ENCODE measurements around the gene BMERB1.

Gene BMERB1

DNA sequence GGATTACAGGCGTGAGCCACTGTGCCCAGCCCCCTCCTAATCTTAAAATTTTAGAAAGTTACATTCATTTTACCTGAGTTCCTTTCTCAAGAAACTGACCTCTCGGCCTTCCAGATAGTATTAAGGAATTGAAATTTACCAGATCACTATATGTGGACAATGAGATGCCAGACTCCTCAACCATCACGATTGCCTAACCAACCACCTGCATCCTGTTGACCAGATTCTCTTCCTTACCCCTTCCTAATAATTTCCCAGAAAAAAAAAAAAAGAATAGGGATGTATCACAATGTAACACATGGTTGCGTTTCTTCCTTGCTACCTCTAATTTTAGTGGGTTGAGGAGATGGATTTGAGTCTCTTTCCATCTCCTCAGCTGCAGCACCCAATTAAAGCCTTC lies 72.1 kb downstream of the BMERB1 start:
- DNase-seq, result no peak

- no peak for DNase-seq
Observed at GRCh38 chr16:15507301-15507958, 73.0 kb downstream of the BMERB1 start.

- no peak for DNase-seq
Observed at GRCh38 chr16:15507959-15508627, 73.7 kb downstream of the BMERB1 start.

- no peak for DNase-seq
Observed at GRCh38 chr16:15509051-15509592, 74.7 kb downstream of the BMERB1 start.

- DNase-seq, result no peak
Observed at GRCh38 chr16:15509593-15510535, 75.5 kb downstream of the BMERB1 start.

- no peak for DNase-seq
Observed at GRCh38 chr16:15510992-15511391, 76.6 kb downstream of the BMERB1 start.

DNA sequence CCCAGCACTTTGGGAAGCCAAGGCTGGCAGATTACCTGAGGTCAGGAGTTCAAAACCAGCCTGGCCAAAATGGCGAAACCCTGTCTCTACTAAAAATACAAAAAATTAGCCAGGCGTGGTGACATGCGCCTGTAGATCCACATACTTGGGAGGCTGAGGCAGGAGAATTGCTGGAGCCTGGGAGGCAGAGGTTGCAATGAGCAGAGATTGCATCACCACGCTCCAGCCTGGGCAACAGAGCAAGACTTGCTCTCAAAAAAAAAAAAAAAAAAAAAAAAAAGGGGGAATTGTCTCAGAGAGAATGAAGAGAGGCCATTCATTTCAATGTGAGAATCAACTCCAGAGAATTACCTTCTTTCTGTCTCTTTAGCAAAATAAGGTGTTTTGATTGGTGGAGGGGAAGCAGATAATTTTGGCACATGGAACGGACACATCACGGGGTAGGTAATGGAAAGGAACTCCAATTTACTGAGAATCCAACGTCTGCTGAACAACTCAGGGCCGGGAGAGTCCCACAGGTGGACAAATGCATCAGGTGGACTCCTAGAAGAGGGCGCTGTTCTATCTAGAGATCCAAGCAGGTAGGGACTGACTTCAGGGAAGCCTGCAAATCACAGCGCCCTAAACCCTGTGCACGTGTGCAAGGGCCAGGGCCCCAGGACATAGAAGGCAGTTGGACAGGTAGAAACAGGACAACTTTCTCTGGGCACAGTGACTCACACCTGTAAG lies 77.5 kb downstream of the BMERB1 start:
- no peak for DNase-seq

- DNase-seq, result no peak
Observed at GRCh38 chr16:15513156-15513555, 78.8 kb downstream of the BMERB1 start.

DNA sequence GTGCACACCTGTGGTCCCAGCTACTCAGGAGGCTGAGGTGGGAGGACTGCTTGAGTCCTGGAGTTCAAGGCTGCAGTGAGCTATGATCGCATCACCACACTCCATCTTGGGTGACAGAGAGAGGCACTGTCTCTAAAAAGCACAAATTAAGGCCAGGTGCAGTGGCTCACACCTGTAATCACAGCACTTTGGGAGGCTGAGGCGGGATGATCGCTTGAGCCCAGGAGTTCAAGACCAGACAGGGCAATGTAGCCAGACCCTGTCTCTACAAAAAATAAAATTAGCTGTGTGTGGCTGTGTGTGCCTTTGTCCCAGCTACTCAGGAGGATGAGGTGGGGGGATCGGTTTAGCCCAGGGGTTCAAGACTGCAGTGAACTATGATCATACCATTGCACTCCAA lies 81.6 kb downstream of the BMERB1 start:
- DNase-seq, result no peak

GRCh38 chr16:15516609-15517008 lies 82.2 kb downstream of the BMERB1 start:
- no peak for DNase-seq

GRCh38 chr16:15517743-15518377 lies 83.5 kb downstream of the BMERB1 start:
- DNase-seq, result no peak

DNA sequence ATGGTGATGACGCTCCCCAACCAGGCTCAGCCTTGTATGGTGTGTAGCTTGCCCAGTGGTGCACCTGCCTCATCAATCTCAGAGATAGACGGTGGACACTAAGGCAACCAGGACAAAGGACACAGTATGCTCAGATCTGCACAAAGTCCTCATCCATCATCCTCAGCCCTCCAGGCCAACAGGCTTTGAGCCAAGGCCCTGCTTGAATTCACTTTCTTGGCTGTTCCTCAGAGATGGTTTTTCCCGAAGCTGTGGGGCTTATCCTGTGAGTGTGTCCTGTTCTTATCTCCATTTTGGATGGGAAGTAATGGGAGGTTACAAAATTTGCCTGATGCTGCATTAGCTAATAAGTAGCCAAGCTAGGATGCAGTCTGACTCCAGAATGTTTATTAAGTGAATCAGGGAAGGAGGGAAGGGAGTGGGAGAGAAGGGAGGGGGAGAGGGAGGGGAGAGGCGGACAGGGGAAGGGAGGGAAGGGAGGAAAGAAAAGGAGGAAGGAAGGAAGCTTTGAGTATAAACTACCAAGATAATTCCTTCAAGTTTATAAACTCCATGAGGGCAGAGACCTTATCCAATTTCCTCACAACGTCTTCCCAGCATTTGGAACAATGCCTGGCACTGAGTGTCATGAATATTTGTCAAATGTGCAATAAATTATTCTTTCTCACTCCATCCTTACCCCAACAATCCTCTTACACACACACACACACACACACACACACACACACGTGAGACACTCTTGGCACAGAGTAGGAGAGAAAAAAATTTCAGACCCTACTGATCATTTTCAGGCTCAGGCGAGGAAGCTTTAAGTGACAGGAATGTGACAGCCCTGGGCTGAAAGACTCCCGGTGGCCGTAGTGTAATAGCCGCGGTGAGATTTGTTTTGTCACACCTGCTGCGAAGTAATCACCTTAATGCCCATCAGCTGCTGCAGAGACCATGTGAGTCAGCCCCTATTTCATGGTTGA lies 84.3 kb downstream of the BMERB1 start:
- DNase-seq, result no peak

- no peak for DNase-seq
Observed at GRCh38 chr16:15519790-15520189, 85.4 kb downstream of the BMERB1 start.

GRCh38 chr16:15521390-15521757 lies 87.0 kb downstream of the BMERB1 start:
- DNase-seq, result no peak

DNA sequence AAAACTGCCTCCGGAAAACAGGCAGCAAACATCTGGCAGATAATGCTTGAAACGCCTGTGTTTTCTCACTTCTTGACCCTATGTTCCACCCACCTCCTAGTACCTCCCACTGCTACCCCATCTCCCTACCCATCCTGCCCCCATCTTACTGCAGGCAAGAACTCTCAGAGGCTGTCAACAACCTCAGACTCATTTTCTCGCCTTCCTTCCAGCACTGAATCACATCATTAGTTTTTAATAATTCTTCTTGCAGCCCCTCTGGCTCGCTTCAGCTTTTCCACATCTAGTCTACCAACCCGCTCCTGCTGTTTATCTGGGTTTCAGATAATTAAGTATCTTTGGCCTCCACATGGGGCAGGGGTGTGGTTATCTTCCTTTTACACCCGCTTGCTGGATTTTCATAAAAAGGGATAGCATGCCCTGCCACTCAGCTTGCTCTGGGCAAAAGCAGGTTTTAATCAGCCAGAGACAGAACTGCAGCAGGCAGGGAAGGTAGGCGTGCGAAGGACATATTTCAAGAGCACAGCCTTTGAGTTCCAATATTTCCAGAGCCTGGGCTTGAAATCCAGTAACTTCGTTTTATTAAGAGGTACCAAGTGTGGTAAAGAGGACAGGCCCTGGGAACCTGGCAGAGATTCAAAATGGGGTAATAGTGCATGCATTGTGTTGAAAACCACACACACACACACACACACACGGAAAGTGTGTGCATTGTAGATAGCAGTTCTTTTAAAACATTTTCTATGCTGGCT lies 87.5 kb downstream of the BMERB1 start:
- no peak for DNase-seq

GRCh38 chr16:15523092-15523541 lies 88.7 kb downstream of the BMERB1 start:
- no peak for DNase-seq

DNA sequence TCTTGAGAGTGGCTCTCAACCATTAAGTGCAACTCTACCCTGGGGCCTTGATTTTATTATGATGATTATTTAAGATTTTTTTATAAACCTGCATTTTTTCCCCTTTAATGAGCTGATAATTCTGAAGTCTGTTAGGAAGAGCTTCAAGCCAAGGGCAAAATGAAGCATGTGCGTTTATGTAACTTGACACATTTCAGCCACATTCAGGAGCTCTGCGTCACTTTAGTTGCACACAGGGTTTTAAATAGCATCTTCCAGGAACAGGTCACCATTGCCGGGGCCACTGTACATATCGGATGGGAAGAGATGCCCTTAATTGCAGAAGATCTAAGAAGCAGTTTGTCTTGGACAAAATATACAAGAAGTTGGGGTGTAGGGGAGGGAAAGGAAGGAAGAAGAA lies 89.6 kb downstream of the BMERB1 start:
- DNase-seq, result no peak

DNA sequence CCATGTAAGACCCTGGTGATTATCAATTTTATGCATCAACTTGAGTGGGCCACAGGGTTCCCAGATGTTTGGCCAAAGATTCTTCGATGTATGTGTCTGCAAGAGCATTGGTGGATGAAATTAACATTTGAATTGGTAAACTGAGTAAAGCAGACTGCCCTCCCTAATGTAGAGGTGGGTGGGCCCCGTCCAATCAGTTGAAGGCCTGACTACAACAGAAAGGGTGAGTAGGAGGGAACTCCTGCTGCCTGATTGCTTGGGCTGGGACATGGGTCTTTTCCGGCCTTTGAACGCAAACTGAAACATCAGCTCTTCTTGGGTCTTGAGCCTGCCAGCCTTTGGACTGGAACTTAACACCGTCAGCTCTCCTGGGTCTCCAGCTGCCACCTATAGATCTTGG lies 90.6 kb downstream of the BMERB1 start:
- DNase-seq, result no peak

GRCh38 chr16:15526097-15526496 lies 91.7 kb downstream of the BMERB1 start:
- no peak for DNase-seq

DNA sequence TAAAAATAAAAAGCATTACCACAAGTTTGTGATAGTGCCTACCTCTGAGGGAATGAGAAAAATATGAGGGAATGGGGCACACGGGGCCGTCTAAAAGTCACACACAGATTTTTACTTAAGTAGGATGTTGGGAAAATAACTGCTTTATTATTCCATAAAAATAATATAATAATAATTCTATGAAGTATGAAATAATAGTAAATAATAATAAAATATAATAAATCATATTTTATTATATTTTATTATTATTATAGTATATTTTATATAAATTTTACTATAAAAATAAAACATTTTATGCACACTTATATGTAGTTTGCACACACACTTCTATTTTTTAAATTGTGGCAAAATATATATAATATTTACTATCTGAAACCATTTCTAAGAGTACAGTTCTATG lies 92.3 kb downstream of the BMERB1 start:
- DNase-seq, result no peak

Data from SIG-M5 (cell line).